A673 (cell line): ENCODE data around the gene F11.

ENCODE experiments used
- CTCF ChIP-seq: fragments of 300-800, 200-600 bp; sonication (generic); conservative IDR thresholded peaks from 2 replicates; pipeline ENCODE4 v1.5.1; 2017; ENCODE audit warnings: low read depth, mild to moderate bottlenecking, antibody characterized with exemption, low read length, moderate library complexity, mixed read lengths
- EZH2 ChIP-seq: fragments of 200-600 bp; sonication (generic); IDR thresholded peaks from 2 replicates; pipeline ENCODE4 v1.6.1; 2017; ENCODE audit warnings: borderline replicate concordance, low read depth, mild to moderate bottlenecking, mixed read lengths, antibody characterized with exemption, low read length; ENCODE audit not compliant: poor library complexity, severe bottlenecking

GRCh38 chr4:186300659-186301390 lies 34.8 kb downstream of the F11 start:
- TF ChIP-seq EZH2 = no peak
- no peak for TF ChIP-seq CTCF
